ENCODE data around the gene SPON1. TPM values are rescaled to one million over a fixed set of nuclear protein-coding genes. Genes with fewer than 3 reads are reported as not detected.
A peak's percentile ranks its signal among the peaks of the same experiment; 100 is the strongest.
"Not testable (repeated sequence)": the region's sequence is repeated elsewhere in the genome, so short reads cannot be mapped to it uniquely, and the experiment has no call there.

SPON1 gene
- total RNA-seq, 1 experiment from 2014 or later = not detected

GRCh38 chr11:14240221-14240620 is 277.7 kb downstream of the SPON1 start:
- no peak for DNase-seq (ENCODE audit: low spot score)

GRCh38 chr11:14240951-14241350 is 278.4 kb downstream of the SPON1 start:
- DNase-seq (ENCODE audit: low spot score) = no peak

GRCh38 chr11:14242187-14242586 is 279.7 kb downstream of the SPON1 start:
- DNase-seq (ENCODE audit: low spot score) = no peak

- no peak for DNase-seq (ENCODE audit: low spot score)
Measured at GRCh38 chr11:14242733-14243132, 280.2 kb downstream of the SPON1 start.

GRCh38 chr11:14244926-14245325 is 282.4 kb downstream of the SPON1 start:
- no peak for DNase-seq (ENCODE audit: low spot score)

GRCh38 chr11:14245444-14245843 is 282.9 kb downstream of the SPON1 start:
- DNase-seq (ENCODE audit: low spot score) = no peak

- no peak for DNase-seq (ENCODE audit: low spot score)
Measured at GRCh38 chr11:14248580-14248981, 286.1 kb downstream of the SPON1 start.

GRCh38 chr11:14249121-14249963 is 286.8 kb downstream of the SPON1 start:
- peak; percentile 82 for DNase-seq (ENCODE audit: low spot score)

GRCh38 chr11:14251754-14252153 is 289.2 kb downstream of the SPON1 start:
- DNase-seq (ENCODE audit: low spot score) = no peak

GRCh38 chr11:14252501-14252900 is 290.0 kb downstream of the SPON1 start:
- not testable (repeated sequence) for DNase-seq (ENCODE audit: low spot score)

GRCh38 chr11:14253421-14253820 is 290.9 kb downstream of the SPON1 start:
- no peak for DNase-seq (ENCODE audit: low spot score)

GRCh38 chr11:14253840-14254239 is 291.3 kb downstream of the SPON1 start:
- DNase-seq (ENCODE audit: low spot score) = no peak

- no peak for DNase-seq (ENCODE audit: low spot score)
Measured at GRCh38 chr11:14254533-14255237, 292.2 kb downstream of the SPON1 start.

- DNase-seq (ENCODE audit: low spot score) = no peak
Measured at GRCh38 chr11:14255238-14255534, 292.7 kb downstream of the SPON1 start.

- peak; percentile 52 for DNase-seq (ENCODE audit: low spot score)
Measured at GRCh38 chr11:14258221-14258935, 295.9 kb downstream of the SPON1 start.

GRCh38 chr11:14259186-14259784 is 296.8 kb downstream of the SPON1 start:
- no peak for DNase-seq (ENCODE audit: low spot score)

GRCh38 chr11:14259878-14260277 is 297.4 kb downstream of the SPON1 start:
- no peak for DNase-seq (ENCODE audit: low spot score)

GRCh38 chr11:14261066-14261465 is 298.5 kb downstream of the SPON1 start:
- no peak for DNase-seq (ENCODE audit: low spot score)

GRCh38 chr11:14262271-14262846 is 299.8 kb downstream of the SPON1 start:
- DNase-seq (ENCODE audit: low spot score) = no peak

GRCh38 chr11:14264966-14265365 is 302.4 kb downstream of the SPON1 start:
- DNase-seq (ENCODE audit: low spot score) = no peak

GRCh38 chr11:14266622-14267021 is 304.1 kb downstream of the SPON1 start:
- DNase-seq (ENCODE audit: low spot score) = no peak
